Natural killer cell (primary cell): ENCODE measurements around the gene OLIG1. TPM values are rescaled to one million over a fixed set of nuclear protein-coding genes. Genes with fewer than 3 reads are reported as not detected.

Source experiments
- ATAC-seq, 3 donors: fragments of 150-1000 bp in 2 of 3; fragments of 200-7000 bp in 1 of 3; cut with Tn5 transposase; 1 replicate in 1 of 3; 2 replicates in 2 of 3; pipeline ENCODE4 v1.10.0; 2021; ENCODE audit warnings: mild to moderate bottlenecking in 2 of 3, moderate library complexity in 2 of 3
- DNase-seq, 2 donors: peaks; one replicate each; pipeline versions ENCODE4 v3.0.0 to v3.0.0-alpha.2; 2013 to 2021; ENCODE audit warnings: mixed read lengths in 1 of 2
- H3K27ac ChIP-seq: one replicate; pipeline ENCODE4 v1.5.1; 2013; ENCODE audit warnings: mild to moderate bottlenecking, low read length
- H3K27me3 ChIP-seq: one replicate; pipeline ENCODE4 v1.6.1; 2013; ENCODE audit warnings: low read length; ENCODE audit not compliant: control insufficient read depth, insufficient read depth
- H3K36me3 ChIP-seq: one replicate; pipeline ENCODE4 v1.6.1; 2013; ENCODE audit warnings: low read length; ENCODE audit not compliant: control insufficient read depth, insufficient read depth
- H3K4me1 ChIP-seq: one replicate; pipeline ENCODE4 v1.6.1; 2013; ENCODE audit warnings: low read length; ENCODE audit not compliant: control insufficient read depth, insufficient read depth
- H3K4me3 ChIP-seq: one replicate; pipeline ENCODE4 v1.5.1; 2013; ENCODE audit warnings: low read length
- H3K9me3 ChIP-seq: one replicate; pipeline ENCODE4 v1.6.1; 2013; ENCODE audit warnings: low read length; ENCODE audit not compliant: control insufficient read depth, insufficient read depth
- H3K27ac Mint-ChIP-seq, 2 donors: one replicate each; pipeline ENCODE4 v1.8.0; 2022; ENCODE audit warnings: mild to moderate bottlenecking in 2 of 2, mixed read lengths in 2 of 2, moderate library complexity in 1 of 2
- H3K27me3 Mint-ChIP-seq, 2 donors: one replicate each; pipeline ENCODE4 v1.8.0; 2022; ENCODE audit warnings: low read depth in 2 of 2, mixed read lengths in 2 of 2
- H3K36me3 Mint-ChIP-seq: one replicate; pipeline ENCODE4 v1.8.0; 2022; ENCODE audit warnings: mixed read lengths
- H3K4me1 Mint-ChIP-seq, 2 donors: one replicate each; pipeline ENCODE4 v1.8.0; 2022; ENCODE audit warnings: mixed read lengths in 2 of 2
- H3K4me3 Mint-ChIP-seq: one replicate; pipeline ENCODE4 v1.8.0; 2022; ENCODE audit warnings: mild to moderate bottlenecking, moderate library complexity, mixed read lengths
- H3K9me3 Mint-ChIP-seq, 2 donors: one replicate each; pipeline ENCODE4 v1.8.0; 2022; ENCODE audit warnings: mixed read lengths in 2 of 2
- WGBS: methylation state at CpG from one replicate; pipeline ENCODE4 v1.1.7; 2013; ENCODE audit warnings: missing lambda C conversion rate; ENCODE audit not compliant: insufficient coverage; 5-methylcytosine and 5-hydroxymethylcytosine counted together
- intact Hi-C: fragments of 100-400 bp; cut with micrococcal nuclease; formaldehyde crosslinking; loops from one replicate; pipeline ENCODE4 v1.14.2; 2022
- total RNA-seq, 4 donors: library from RNA; stranded (reverse); fragments of 120-200 nt in 1 of 4; gene quantifications; one replicate each; pipeline versions ENCODE4 v1.2.3 to v1.2.4, GENCODE V29; 2013 to 2022
- TF ChIP-seq, protein P1 (sequence below): fragments of 200-600 bp; IDR thresholded peaks from one replicate; pipeline ENCODE4 v1.8.0; 2022; ENCODE audit warnings: antibody characterized with exemption

OLIG1 gene
- total RNA-seq, 3 donors from 2014 or later (not counting 1 experiment from before 2014, with no cell fraction given) = 0.47 to 1.4 (median 0.48) TPM

GRCh38 chr21:33067043-33067442, 2.9 kb upstream of the OLIG1 start:
- Histone ChIP-seq H3K27ac (no peak overlapping the region), H3K9me3 (no peaks in the 10 kb centered on the region), H3K36me3 (no peaks in the 10 kb centered on the region), H3K27me3 (peaks cover 32% of the 10 kb centered on the region), H3K4me3 (no peak overlapping the region), H3K4me1 (peaks cover 22% of the 10 kb centered on the region)
- Mint-ChIP-seq H3K4me3 (no peak overlapping the region), H3K36me3 (no peaks in the 10 kb centered on the region), H3K27me3 (peaks cover 60 to 64% of the 10 kb centered on the region in 2 donors), H3K27ac (no peak overlapping the region), H3K4me1 (peaks cover 8 to 12% of the 10 kb centered on the region in 2 donors), H3K9me3 (no peaks in the 10 kb centered on the region)
- TF ChIP-seq, protein P1, sequence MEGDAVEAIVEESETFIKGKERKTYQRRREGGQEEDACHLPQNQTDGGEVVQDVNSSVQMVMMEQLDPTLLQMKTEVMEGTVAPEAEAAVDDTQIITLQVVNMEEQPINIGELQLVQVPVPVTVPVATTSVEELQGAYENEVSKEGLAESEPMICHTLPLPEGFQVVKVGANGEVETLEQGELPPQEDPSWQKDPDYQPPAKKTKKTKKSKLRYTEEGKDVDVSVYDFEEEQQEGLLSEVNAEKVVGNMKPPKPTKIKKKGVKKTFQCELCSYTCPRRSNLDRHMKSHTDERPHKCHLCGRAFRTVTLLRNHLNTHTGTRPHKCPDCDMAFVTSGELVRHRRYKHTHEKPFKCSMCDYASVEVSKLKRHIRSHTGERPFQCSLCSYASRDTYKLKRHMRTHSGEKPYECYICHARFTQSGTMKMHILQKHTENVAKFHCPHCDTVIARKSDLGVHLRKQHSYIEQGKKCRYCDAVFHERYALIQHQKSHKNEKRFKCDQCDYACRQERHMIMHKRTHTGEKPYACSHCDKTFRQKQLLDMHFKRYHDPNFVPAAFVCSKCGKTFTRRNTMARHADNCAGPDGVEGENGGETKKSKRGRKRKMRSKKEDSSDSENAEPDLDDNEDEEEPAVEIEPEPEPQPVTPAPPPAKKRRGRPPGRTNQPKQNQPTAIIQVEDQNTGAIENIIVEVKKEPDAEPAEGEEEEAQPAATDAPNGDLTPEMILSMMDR = no peak
- WGBS = 75% methylated on average over 7 of the region's 7 CpGs
- ATAC-seq (no peak), DNase-seq (no peak)
- intact Hi-C loops = no loop called here

GRCh38 chr21:33067457-33067856, 2.5 kb upstream of the OLIG1 start:
- no peak overlapping the region for H3K4me3 Mint-ChIP-seq
- no peak for DNase-seq
- H3K36me3 Mint-ChIP-seq = no peaks in the 10 kb centered on the region
- no peak for ATAC-seq
- no peak overlapping the region for H3K27ac ChIP-seq
- H3K4me3 ChIP-seq = no peak overlapping the region
- peaks cover 64 to 68% of the 10 kb centered on the region in 2 donors for H3K27me3 Mint-ChIP-seq
- intact Hi-C loops = no loop called here
- H3K9me3 ChIP-seq = no peaks in the 10 kb centered on the region
- TF ChIP-seq, protein P1 = no peak
- no peaks in the 10 kb centered on the region for H3K36me3 ChIP-seq
- H3K27me3 ChIP-seq = peaks cover 36% of the 10 kb centered on the region
- H3K9me3 Mint-ChIP-seq = no peaks in the 10 kb centered on the region
- WGBS = 4% methylated on average over 4 of the region's 4 CpGs
- H3K4me1 ChIP-seq = peaks cover 22% of the 10 kb centered on the region
- H3K4me1 Mint-ChIP-seq = peaks cover 9 to 15% of the 10 kb centered on the region in 2 donors
- no peak overlapping the region for H3K27ac Mint-ChIP-seq

GRCh38 chr21:33069243-33069642, 698 bp upstream of the OLIG1 start:
- no peak overlapping the region for H3K27ac Mint-ChIP-seq
- ATAC-seq = no peak
- intact Hi-C loops = no loop called here
- 64% methylated on average over 4 of the region's 5 CpGs for WGBS
- H3K4me3 Mint-ChIP-seq = peak overlapping the region; percentile 61
- H3K36me3 ChIP-seq = no peaks in the 10 kb centered on the region
- peaks cover 49% of the 10 kb centered on the region for H3K27me3 ChIP-seq
- no peak overlapping the region for H3K4me3 ChIP-seq
- H3K36me3 Mint-ChIP-seq = no peaks in the 10 kb centered on the region
- peaks cover 22% of the 10 kb centered on the region for H3K4me1 ChIP-seq
- DNase-seq = no peak
- TF ChIP-seq, protein P1 = no peak
- H3K27me3 Mint-ChIP-seq = peaks cover 67 to 70% of the 10 kb centered on the region in 2 donors
- H3K9me3 ChIP-seq = no peaks in the 10 kb centered on the region
- H3K4me1 Mint-ChIP-seq = peaks cover 9 to 15% of the 10 kb centered on the region in 2 donors
- no peak overlapping the region for H3K27ac ChIP-seq
- H3K9me3 Mint-ChIP-seq = no peaks in the 10 kb centered on the region

DNA sequence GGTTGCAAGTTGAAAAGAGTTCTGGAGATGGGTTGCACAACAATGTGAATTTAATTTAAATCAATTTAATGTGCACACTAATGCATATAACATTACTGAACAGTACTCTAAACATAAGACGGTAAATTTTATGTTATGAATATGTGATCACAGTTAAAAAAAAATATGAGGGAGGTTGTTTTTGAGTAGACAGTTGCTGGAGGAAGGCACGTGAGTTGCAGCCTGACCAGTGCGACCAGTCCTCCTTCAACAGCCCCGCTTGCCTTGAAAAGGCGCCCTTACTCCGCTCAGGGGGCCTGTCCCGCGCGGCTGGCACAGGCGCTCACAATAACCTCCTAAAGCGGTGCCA, 322 bp upstream of the OLIG1 start:
- Mint-ChIP-seq H3K9me3 (no peaks in the 10 kb centered on the region), H3K4me3 (peak overlapping the region; percentile 70), H3K27me3 (peaks cover 64 to 67% of the 10 kb centered on the region in 2 donors), H3K4me1 (peaks cover 9 to 15% of the 10 kb centered on the region in 2 donors), H3K36me3 (no peaks in the 10 kb centered on the region), H3K27ac (no peak overlapping the region)
- TF ChIP-seq, protein P1 = no peak
- Histone ChIP-seq H3K27ac (no peak overlapping the region), H3K4me3 (no peak overlapping the region), H3K27me3 (peaks cover 49% of the 10 kb centered on the region), H3K4me1 (peaks cover 22% of the 10 kb centered on the region), H3K36me3 (no peaks in the 10 kb centered on the region), H3K9me3 (no peaks in the 10 kb centered on the region)
- intact Hi-C loops = no loop called here
- ATAC-seq (no peak), DNase-seq (no peak)
- 2% methylated on average over 11 of the region's 11 CpGs for WGBS
